Mesenchymal stem cell (in vitro differentiated cells and primary cell): ENCODE data around the gene CYP26B1.

Source experiments
- DNase-seq: peaks from one replicate; pipeline ENCODE4 v3.0.0-alpha.2; 2013
- H2AFZ ChIP-seq: one replicate; pipeline ENCODE4 v1.6.1; 2013; ENCODE audit warnings: low read depth, mild to moderate bottlenecking, control low read depth, inconsistent platforms, low read length, moderate library complexity
- H2AK5ac ChIP-seq: 2 replicates; pipeline ENCODE4 v1.6.1; 2013; ENCODE audit warnings: low read length, moderate library complexity, mild to moderate bottlenecking, inconsistent platforms; ENCODE audit not compliant: severe bottlenecking
- H2BK120ac ChIP-seq: one replicate; pipeline ENCODE4 v1.6.1; 2013; ENCODE audit warnings: low read depth, mild to moderate bottlenecking, inconsistent platforms, low read length, moderate library complexity
- H2BK12ac ChIP-seq, 2 experiments: one replicate each; pipeline ENCODE4 v1.6.1; 2013; ENCODE audit warnings: inconsistent platforms in 2 of 2, low read length in 2 of 2, mild to moderate bottlenecking in 2 of 2, moderate library complexity in 2 of 2, control low read depth in 1 of 2
- H2BK15ac ChIP-seq: one replicate; pipeline ENCODE4 v1.6.1; 2013; ENCODE audit warnings: mild to moderate bottlenecking, low read depth, inconsistent platforms; ENCODE audit not compliant: poor library complexity, severe bottlenecking
- H2BK5ac ChIP-seq: 2 replicates; pipeline ENCODE4 v1.6.1; 2013; ENCODE audit warnings: low read depth, mild to moderate bottlenecking, low read length, control low read depth, inconsistent platforms; ENCODE audit not compliant: poor library complexity, severe bottlenecking
- H3K14ac ChIP-seq, 2 experiments: one replicate each; pipeline ENCODE4 v1.6.1; 2013; ENCODE audit warnings: inconsistent platforms in 2 of 2, low read length in 2 of 2, control low read depth in 1 of 2, mild to moderate bottlenecking in 1 of 2, moderate library complexity in 1 of 2
- H3K18ac ChIP-seq, 2 experiments: one replicate each; pipeline ENCODE4 v1.6.1; 2013; ENCODE audit warnings: inconsistent platforms in 2 of 2, low read length in 2 of 2, control low read depth in 1 of 2, low read depth in 1 of 2, mild to moderate bottlenecking in 1 of 2
- H3K23ac ChIP-seq, 2 experiments: one replicate each; pipeline ENCODE4 v1.6.1; 2013; ENCODE audit warnings: inconsistent platforms in 2 of 2, low read length in 2 of 2, mild to moderate bottlenecking in 2 of 2, moderate library complexity in 2 of 2, control low read depth in 1 of 2
- H3K27ac ChIP-seq: 2 replicates; pipeline ENCODE4 v1.5.1; 2013; ENCODE audit warnings: mild to moderate bottlenecking, moderate library complexity, low read length, control low read depth, inconsistent platforms; ENCODE audit not compliant: poor library complexity, severe bottlenecking
- H3K27me3 ChIP-seq, 2 experiments: 2 replicates each; pipeline versions ENCODE4 v1.6.1 to v1.7.0; 2013; ENCODE audit warnings: low read length in 2 of 2, mild to moderate bottlenecking in 2 of 2, moderate library complexity in 2 of 2, control low read depth in 1 of 2, inconsistent platforms in 1 of 2; ENCODE audit not compliant: control insufficient read depth in 1 of 2, insufficient read depth in 1 of 2
- H3K36me3 ChIP-seq, 2 experiments: 2 replicates each; pipeline versions ENCODE4 v1.6.1 to v1.7.0; 2013; ENCODE audit warnings: low read length in 2 of 2, control low read depth in 1 of 2, inconsistent platforms in 1 of 2, low read depth in 1 of 2, mild to moderate bottlenecking in 1 of 2; ENCODE audit not compliant: insufficient read depth in 2 of 2, control insufficient read depth in 1 of 2
- H3K4ac ChIP-seq, 2 experiments: one replicate each; pipeline ENCODE4 v1.6.1; 2013; ENCODE audit warnings: inconsistent platforms in 2 of 2, low read length in 2 of 2, mild to moderate bottlenecking in 2 of 2, moderate library complexity in 2 of 2, control low read depth in 1 of 2, low read depth in 1 of 2
- H3K4me1 ChIP-seq: 2 replicates; pipeline ENCODE4 v1.6.1; 2013; ENCODE audit warnings: low read depth, low read length, control low read depth; ENCODE audit not compliant: control insufficient read depth, insufficient read depth
- H3K4me2 ChIP-seq: 2 replicates; pipeline ENCODE4 v1.6.1; 2013; ENCODE audit warnings: low read length, mild to moderate bottlenecking, inconsistent platforms; ENCODE audit not compliant: poor library complexity, severe bottlenecking
- H3K4me3 ChIP-seq, 2 experiments: 2 replicates each; pipeline versions ENCODE4 v1.5.1 to v1.7.0; 2013; ENCODE audit warnings: low read length in 2 of 2, mild to moderate bottlenecking in 2 of 2, control low read depth in 1 of 2, low read depth in 1 of 2; ENCODE audit not compliant: insufficient read depth in 1 of 2
- H3K79me1 ChIP-seq: replicated peaks from 2 replicates; pipeline ENCODE4 v1.6.1; 2013; ENCODE audit warnings: mild to moderate bottlenecking, control low read depth, low read length, inconsistent platforms; ENCODE audit not compliant: poor library complexity, severe bottlenecking
- H3K9ac ChIP-seq: 2 replicates; pipeline ENCODE4 v1.7.0; 2013; ENCODE audit warnings: mild to moderate bottlenecking, low read length, moderate library complexity
- H3K9me3 ChIP-seq: 2 replicates; pipeline ENCODE4 v1.7.0; 2013; ENCODE audit warnings: mild to moderate bottlenecking, low read length; ENCODE audit not compliant: control insufficient read depth
- H4K8ac ChIP-seq: one replicate; pipeline ENCODE4 v1.6.1; 2013; ENCODE audit warnings: inconsistent platforms, mild to moderate bottlenecking, low read length, moderate library complexity
- H4K91ac ChIP-seq: one replicate; pipeline ENCODE4 v1.6.1; 2013; ENCODE audit warnings: mild to moderate bottlenecking, low read length, inconsistent platforms
- WGBS: methylation state at CpG from one replicate; pipeline ENCODE4 v1.1.7; 2013; ENCODE audit warnings: mixed read lengths; 5-methylcytosine and 5-hydroxymethylcytosine counted together

Gene CYP26B1

DNA sequence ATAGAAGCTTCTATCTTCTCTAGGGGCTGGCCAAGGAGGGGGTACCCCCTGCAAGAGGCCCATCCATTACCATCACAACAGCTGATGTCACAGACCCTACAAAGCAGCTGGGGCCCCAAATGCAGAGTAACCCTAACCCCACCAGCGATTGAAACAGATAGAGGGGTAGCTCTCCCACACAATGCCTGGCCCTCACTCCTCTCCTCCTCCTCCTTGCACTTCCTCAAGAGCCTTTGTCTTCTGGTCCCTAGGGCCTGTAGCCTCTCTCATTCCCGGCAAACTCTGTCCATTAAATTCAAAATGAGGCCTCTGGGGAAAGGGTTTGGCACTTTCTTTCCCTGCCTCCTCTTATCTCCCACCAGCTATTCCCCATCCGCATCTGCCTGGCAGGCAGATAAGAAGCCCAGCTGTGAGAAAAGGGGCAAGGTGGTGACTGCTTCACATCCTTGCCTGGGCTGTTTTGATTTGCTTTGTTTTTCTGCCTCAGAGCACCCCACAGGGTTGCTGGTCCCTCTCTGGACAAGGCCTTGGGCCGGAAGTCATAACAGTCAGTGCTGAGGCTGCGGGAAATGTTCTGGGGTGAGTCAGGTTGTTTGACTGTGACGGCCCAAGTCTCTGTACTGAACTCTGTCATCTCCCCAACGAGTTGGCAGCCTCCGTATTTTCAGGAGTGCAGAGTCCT is 26.1 kb upstream of the CYP26B1 start:
- Histone ChIP-seq H3K4ac (no peak overlapping the region), H3K36me3 (peaks cover 9 to 38% of the 10 kb centered on the region in 2 experiments), H3K9ac (no peak overlapping the region), H2BK120ac (no peak overlapping the region), H3K79me1 (no peaks in the 10 kb centered on the region), H3K23ac (no peak overlapping the region), H4K91ac (no peak overlapping the region), H2BK5ac (no peak overlapping the region), H3K14ac (no peak overlapping the region), H2AK5ac (no peak overlapping the region), H4K8ac (no peak overlapping the region), H3K27me3 (no peaks in the 10 kb centered on the region), H3K4me1 (peaks cover 8% of the 10 kb centered on the region), H3K4me2 (no peak overlapping the region), H3K9me3 (no peaks in the 10 kb centered on the region), H2BK12ac (no peak overlapping the region), H3K27ac (peak overlapping the region; percentile 13), H2BK15ac (no peak overlapping the region), H3K4me3 (no peak overlapping the region), H3K18ac (no peak overlapping the region), H2AFZ (no peak overlapping the region)
- WGBS, result 52% methylated on average over 8 of the region's 8 CpGs
- peak; percentile 35 for DNase-seq

DNA sequence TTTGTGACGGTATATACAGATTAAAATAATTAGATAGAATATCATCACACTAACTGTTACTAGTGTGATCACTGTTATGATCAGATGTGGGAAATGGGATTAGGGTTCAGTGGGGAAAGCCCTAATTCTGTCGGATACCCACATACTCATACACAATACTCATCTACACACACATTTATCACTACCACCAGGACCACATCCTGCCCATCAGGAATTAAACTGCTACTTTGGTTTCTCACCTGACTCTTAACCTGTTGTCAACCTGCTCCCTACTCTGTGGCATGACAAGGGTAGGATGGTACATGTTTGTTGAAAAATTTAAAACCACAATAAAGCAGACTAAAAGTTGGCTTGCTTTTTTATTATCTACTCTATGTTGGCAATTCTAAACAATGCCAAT is 24.8 kb upstream of the CYP26B1 start:
- Histone ChIP-seq H3K23ac (no peak overlapping the region), H3K9ac (no peak overlapping the region), H2BK5ac (no peak overlapping the region), H3K4me2 (no peak overlapping the region), H3K4me1 (peaks cover 8% of the 10 kb centered on the region), H2BK120ac (no peak overlapping the region), H3K9me3 (no peaks in the 10 kb centered on the region), H3K18ac (no peak overlapping the region), H2AK5ac (no peak overlapping the region), H3K36me3 (peaks cover 2 to 25% of the 10 kb centered on the region in 2 experiments), H3K27ac (no peak overlapping the region), H2BK12ac (no peak overlapping the region), H4K8ac (no peak overlapping the region), H3K27me3 (no peaks in the 10 kb centered on the region), H3K79me1 (no peaks in the 10 kb centered on the region), H2BK15ac (no peak overlapping the region), H4K91ac (no peak overlapping the region), H2AFZ (no peak overlapping the region), H3K4ac (no peak overlapping the region), H3K4me3 (no peak overlapping the region), H3K14ac (no peak overlapping the region)
- no peak for DNase-seq
- WGBS, result 100% methylated on average over 1 of the region's 2 CpGs

DNA sequence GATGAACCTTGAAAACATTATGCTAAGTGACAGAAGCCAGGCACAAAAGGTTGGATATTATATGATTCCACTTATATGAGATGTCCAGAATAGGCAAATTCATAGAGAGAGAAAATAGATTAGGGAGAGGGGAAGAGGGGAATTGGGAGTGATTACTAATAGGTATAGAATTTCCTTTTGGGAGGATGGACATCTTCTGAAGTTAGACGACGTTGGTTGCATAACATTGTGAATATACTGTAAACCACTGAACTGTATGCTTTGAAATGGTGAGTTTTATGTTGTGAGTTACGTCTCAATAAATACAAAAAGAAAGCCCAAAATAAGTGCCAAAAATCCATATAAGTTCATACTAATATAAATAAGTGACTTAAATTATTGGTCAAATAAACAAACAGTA is 18.6 kb upstream of the CYP26B1 start:
- Histone ChIP-seq H2AFZ (no peak overlapping the region), H3K14ac (no peak overlapping the region), H2BK12ac (no peak overlapping the region), H3K9ac (no peak overlapping the region), H3K23ac (no peak overlapping the region), H3K18ac (no peak overlapping the region), H3K9me3 (no peaks in the 10 kb centered on the region), H4K8ac (no peak overlapping the region), H3K4me1 (no peaks in the 10 kb centered on the region), H2AK5ac (no peak overlapping the region), H3K79me1 (no peaks in the 10 kb centered on the region), H2BK15ac (no peak overlapping the region), H2BK5ac (no peak overlapping the region), H3K27me3 (no peaks in the 10 kb centered on the region), H3K36me3 (no peaks in the 10 kb centered on the region), H3K4me3 (no peak overlapping the region), H3K27ac (no peak overlapping the region), H4K91ac (no peak overlapping the region), H2BK120ac (no peak overlapping the region), H3K4ac (no peak overlapping the region), H3K4me2 (no peak overlapping the region)
- DNase-seq, result no peak
- WGBS, result 20% methylated on average over 1 of the region's 3 CpGs

DNA sequence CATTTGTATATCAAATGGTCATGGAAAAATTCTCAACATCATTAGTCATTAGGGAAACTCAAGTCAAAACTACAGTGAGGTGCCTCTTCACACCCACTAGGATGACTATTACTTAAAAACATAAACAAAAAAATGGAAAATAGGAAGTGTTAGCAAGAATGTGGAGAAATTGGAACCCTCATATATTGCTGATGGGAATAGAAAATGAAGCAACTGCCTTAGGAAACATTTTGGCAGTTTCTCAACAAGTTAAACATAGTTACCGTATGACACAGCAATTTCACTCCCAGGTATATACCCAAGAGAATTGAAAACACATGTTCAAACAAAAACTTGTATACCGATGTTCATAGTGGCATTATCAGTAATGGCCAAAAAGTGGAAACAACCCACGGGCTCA is 18.1 kb upstream of the CYP26B1 start:
- WGBS, result 100% methylated on average over 1 of the region's 3 CpGs
- H2BK12ac ChIP-seq, result no peak overlapping the region
- H3K9ac ChIP-seq, result no peak overlapping the region
- no peak overlapping the region for H2BK15ac ChIP-seq
- H3K14ac ChIP-seq, result no peak overlapping the region
- H3K4me3 ChIP-seq, result no peak overlapping the region
- no peak overlapping the region for H3K18ac ChIP-seq
- H4K8ac ChIP-seq, result no peak overlapping the region
- H2BK5ac ChIP-seq, result no peak overlapping the region
- H3K36me3 ChIP-seq, result no peaks in the 10 kb centered on the region
- no peak overlapping the region for H3K23ac ChIP-seq
- no peaks in the 10 kb centered on the region for H3K9me3 ChIP-seq
- no peaks in the 10 kb centered on the region for H3K79me1 ChIP-seq
- no peaks in the 10 kb centered on the region for H3K27me3 ChIP-seq
- no peak overlapping the region for H3K4me2 ChIP-seq
- no peak overlapping the region for H2BK120ac ChIP-seq
- no peak overlapping the region for H3K27ac ChIP-seq
- H2AK5ac ChIP-seq, result no peak overlapping the region
- H4K91ac ChIP-seq, result no peak overlapping the region
- H3K4me1 ChIP-seq, result no peaks in the 10 kb centered on the region
- H2AFZ ChIP-seq, result no peak overlapping the region
- no peak overlapping the region for H3K4ac ChIP-seq
- DNase-seq, result no peak
